ENCODE results near the gene APC. TPM values are rescaled to one million over a fixed set of nuclear protein-coding genes. Genes with fewer than 3 reads are reported as not detected.

The APC gene
- total RNA-seq, 1 donor from 2014 or later, result 39.8 TPM

- DNase-seq (ENCODE audit: low spot score), result no peak
Measured at GRCh38 chr5:112779531-112779930, 41.8 kb downstream of the APC start.

GRCh38 chr5:112784726-112785125 lies 47.0 kb downstream of the APC start:
- no peak for DNase-seq (ENCODE audit: low spot score)

GRCh38 chr5:112787261-112787660 lies 49.6 kb downstream of the APC start:
- no peak for DNase-seq (ENCODE audit: low spot score)

- no peak for DNase-seq (ENCODE audit: low spot score)
Measured at GRCh38 chr5:112787896-112788295, 50.2 kb downstream of the APC start.

- no peak for DNase-seq (ENCODE audit: low spot score)
Measured at GRCh38 chr5:112793201-112793600, 55.5 kb downstream of the APC start.

GRCh38 chr5:112794410-112794809 lies 56.7 kb downstream of the APC start:
- DNase-seq (ENCODE audit: low spot score), result no peak

GRCh38 chr5:112795342-112795741 lies 57.7 kb downstream of the APC start:
- no peak for DNase-seq (ENCODE audit: low spot score)

GRCh38 chr5:112795944-112796678 lies 58.4 kb downstream of the APC start:
- DNase-seq (ENCODE audit: low spot score), result no peak

GRCh38 chr5:112799661-112800060 lies 62.0 kb downstream of the APC start:
- no peak for DNase-seq (ENCODE audit: low spot score)

- no peak for DNase-seq (ENCODE audit: low spot score)
Measured at GRCh38 chr5:112800891-112801290, 63.2 kb downstream of the APC start.

- no peak for DNase-seq (ENCODE audit: low spot score)
Measured at GRCh38 chr5:112811023-112811422, 73.3 kb downstream of the APC start.

- no peak for DNase-seq (ENCODE audit: low spot score)
Measured at GRCh38 chr5:112812549-112812948, 74.9 kb downstream of the APC start.

GRCh38 chr5:112820246-112820645 lies 82.6 kb downstream of the APC start:
- DNase-seq (ENCODE audit: low spot score), result no peak

GRCh38 chr5:112822456-112822855 lies 84.8 kb downstream of the APC start:
- DNase-seq (ENCODE audit: low spot score), result no peak

- no peak for DNase-seq (ENCODE audit: low spot score)
Measured at GRCh38 chr5:112823181-112823580, 85.5 kb downstream of the APC start.

- DNase-seq (ENCODE audit: low spot score), result no peak
Measured at GRCh38 chr5:112823656-112824055, 86.0 kb downstream of the APC start.

- no peak for DNase-seq (ENCODE audit: low spot score)
Measured at GRCh38 chr5:112824197-112824596, 86.5 kb downstream of the APC start.

GRCh38 chr5:112830378-112830777 lies 92.7 kb downstream of the APC start:
- DNase-seq (ENCODE audit: low spot score), result no peak

GRCh38 chr5:112833971-112834370 lies 96.3 kb downstream of the APC start:
- DNase-seq (ENCODE audit: low spot score), result no peak

GRCh38 chr5:112844489-112844888 lies 106.8 kb downstream of the APC start:
- no peak for DNase-seq (ENCODE audit: low spot score)

- DNase-seq (ENCODE audit: low spot score), result no peak
Measured at GRCh38 chr5:112846556-112846955, 108.9 kb downstream of the APC start.

GRCh38 chr5:112847306-112847705 lies 109.6 kb downstream of the APC start:
- no peak for DNase-seq (ENCODE audit: low spot score)

- DNase-seq (ENCODE audit: low spot score), result no peak
Measured at GRCh38 chr5:112848116-112848811, 110.6 kb downstream of the APC start.
